HG02759 (cell line): ENCODE data around the gene TMEM255B.
"Not testable (repeated sequence)": the region's sequence is repeated elsewhere in the genome, so short reads cannot be mapped to it uniquely, and the experiment has no call there.

Source experiments
- ATAC-seq: cut with Tn5 transposase; IDR thresholded peaks from one replicate; pipeline ENCODE4 v1.9.1; 2021; ENCODE audit warnings: mild to moderate bottlenecking, moderate library complexity; ENCODE audit not compliant: unreplicated experiment

The TMEM255B gene

GRCh38 chr13:113784645-113785024 is 25.6 kb downstream of the TMEM255B start:
- ATAC-seq: no peak

DNA sequence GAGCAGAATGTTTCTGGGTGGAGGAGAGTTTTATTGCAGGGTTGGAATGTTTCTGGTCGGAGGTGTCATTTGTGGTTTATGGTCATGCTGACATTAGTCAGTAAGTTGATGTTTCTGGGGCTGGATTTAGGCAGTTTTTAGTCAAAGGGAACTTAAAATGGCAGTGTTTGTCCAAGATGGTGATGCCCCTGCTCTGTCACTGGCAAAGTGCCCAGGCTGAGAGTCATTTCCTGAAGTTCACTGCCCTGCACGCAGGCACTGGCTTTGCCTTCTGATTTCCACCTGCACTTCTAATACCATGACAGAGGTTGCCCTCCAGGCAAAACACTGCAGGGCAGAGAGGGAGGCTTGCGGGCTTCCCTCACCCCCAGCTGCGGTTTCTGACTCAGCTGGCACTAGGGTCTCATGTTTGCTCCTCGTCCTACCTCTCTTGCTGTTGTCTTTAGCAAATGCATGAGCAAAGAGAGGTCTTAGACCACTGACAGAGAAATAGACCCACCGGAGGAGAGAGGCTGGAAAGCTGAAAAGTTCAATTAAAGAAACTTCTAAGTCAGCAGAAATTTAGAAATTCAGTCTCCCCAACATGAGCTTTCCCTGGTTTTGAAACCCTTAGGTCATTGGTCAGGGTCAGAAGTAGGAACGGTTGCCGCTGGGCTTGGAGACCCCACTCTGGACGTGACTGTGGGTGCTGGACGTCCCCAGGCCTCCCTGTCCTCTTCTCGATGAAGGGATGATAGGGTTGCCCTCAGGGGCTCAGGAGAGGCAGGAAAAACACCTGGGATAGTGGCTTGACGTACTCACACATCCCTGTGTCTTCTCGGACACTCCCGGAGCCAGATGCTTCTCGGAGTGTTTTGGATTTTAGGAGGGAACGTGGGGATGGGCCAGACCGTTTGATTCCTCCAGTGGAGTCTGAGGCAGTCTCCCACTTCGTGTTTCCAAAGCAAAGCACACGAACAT is 26.3 kb downstream of the TMEM255B start:
- no peak for ATAC-seq

DNA sequence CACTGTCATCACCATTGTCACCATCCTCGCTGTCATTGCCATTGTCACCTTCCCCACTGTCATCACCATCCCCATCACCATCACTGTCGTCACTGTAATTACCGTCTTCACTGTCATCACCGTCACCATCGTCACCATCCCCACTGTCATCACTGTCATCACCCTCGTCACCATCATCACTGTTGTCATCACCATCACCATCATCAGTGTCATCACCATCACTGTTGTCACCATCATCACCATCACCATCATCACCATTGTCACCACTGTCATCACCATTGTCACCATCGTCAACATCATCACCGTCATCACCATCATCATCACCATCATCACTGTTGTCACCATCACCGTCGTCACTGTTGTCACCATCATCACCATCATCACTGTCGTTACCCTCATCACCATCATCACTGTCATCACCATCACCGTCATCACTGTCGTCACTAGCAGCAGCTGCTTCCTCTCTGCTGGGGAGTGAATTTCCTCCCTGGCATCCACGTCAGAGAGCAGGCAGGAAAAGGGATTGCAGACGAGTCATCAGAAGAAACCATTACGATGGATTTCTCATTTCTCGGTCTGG is 27.3 kb downstream of the TMEM255B start:
- ATAC-seq: no peak

GRCh38 chr13:113787694-113788093 is 28.7 kb downstream of the TMEM255B start:
- ATAC-seq: no peak

DNA sequence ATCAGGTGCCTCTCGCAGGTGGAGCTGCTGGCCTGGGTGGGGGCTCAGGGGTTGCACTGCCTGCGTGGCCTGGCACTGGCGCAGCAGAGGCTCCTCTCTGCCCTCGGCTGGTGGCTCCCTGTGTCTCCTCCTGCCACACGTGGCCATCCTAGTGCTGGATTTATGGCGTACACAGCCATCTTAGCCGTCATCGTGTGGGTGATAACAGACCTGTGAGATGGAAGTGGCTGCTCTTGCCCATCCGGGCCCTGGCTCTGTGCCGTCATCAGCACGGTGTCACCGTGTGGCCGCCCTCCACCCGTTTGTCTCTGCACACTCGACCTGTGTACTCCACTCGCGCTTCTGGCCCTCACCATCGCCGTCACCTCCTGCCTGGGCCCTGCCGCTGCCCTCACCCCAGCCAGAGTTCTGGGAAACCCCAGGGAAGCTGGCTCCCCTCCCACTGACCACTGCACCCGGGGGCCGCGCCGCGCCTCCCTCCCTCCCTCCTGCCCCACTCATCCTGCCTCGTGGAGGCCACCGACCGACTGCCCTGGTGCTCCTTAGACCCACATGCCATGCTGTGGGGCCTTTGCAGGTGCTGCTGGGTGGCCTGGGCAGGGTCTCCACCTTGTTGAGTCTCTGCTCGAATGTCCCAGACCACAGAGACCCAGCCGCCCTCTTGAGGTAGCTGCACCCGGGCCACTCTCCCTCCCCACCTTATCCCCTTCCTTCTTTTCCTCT is 29.5 kb downstream of the TMEM255B start:
- no peak for ATAC-seq

GRCh38 chr13:113789167-113789566 is 30.1 kb downstream of the TMEM255B start:
- ATAC-seq: no peak

GRCh38 chr13:113789931-113790330 is 30.9 kb downstream of the TMEM255B start:
- not testable (repeated sequence) for ATAC-seq

GRCh38 chr13:113791226-113791625 is 32.2 kb downstream of the TMEM255B start:
- ATAC-seq: no peak

DNA sequence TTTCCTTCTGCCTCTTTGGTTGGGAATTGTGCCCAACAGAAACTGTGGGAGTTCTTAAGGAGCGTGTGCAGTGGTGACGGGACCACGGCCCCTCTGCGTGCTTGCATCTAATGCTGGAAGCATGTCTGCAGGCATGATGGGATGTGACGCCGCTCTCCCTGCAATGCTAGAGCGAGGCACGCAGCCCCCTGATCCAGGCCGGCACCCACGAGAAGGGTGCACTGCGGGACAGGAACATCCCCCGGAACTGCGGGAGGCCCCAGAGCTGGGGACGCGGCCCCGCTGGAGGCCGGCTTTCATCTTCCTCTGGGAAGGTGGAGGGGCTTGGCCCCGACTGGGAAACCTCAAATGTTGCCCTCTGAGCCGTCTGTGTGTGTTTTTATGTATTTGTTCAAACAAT is 32.7 kb downstream of the TMEM255B start:
- no peak for ATAC-seq

- no peak for ATAC-seq
These were observed 33.3 kb downstream of the TMEM255B start for GRCh38 chr13:113792236-113792770.

DNA sequence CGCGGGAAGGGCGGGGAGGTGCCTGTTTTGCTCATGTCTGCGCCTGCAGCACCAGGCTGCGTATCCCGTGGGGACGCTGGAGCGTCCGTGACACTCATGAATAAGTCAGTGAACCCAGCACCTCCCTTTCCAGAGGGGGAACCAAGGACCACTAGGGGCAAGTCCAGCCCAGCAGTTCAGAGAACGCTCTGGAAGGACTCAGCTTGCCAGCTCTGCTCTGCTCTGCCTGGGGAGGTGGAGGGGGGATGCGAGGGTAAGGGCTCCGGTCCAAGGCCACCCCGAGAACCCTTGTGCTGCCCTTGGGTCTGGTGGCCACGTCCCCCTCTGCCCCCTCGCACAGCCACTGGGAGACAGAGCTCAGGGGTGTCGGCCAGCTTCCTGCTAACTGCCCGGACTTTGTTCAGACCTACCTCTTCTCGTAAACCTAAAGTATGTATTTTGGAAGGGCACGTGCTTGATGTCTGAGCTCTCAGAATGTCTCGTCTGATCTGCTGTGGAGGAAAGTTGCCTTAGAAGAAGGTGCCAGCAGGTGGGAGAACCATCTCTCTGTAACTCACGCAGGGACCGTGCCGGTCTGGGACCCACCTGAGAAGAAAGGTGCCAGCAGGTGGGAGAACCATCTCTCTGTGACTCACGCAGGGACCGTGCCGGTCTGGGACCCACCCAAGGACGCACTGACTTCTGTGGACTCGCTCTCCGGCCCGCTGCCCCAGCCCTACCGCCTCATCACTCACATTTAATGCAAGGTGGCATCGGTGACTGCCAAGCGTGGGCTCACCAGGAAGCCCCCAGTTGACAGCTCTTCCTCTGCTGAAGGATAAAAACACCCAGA is 34.1 kb downstream of the TMEM255B start:
- ATAC-seq: no peak

- no peak for ATAC-seq
These were observed 34.7 kb downstream of the TMEM255B start for GRCh38 chr13:113793718-113794085.

DNA sequence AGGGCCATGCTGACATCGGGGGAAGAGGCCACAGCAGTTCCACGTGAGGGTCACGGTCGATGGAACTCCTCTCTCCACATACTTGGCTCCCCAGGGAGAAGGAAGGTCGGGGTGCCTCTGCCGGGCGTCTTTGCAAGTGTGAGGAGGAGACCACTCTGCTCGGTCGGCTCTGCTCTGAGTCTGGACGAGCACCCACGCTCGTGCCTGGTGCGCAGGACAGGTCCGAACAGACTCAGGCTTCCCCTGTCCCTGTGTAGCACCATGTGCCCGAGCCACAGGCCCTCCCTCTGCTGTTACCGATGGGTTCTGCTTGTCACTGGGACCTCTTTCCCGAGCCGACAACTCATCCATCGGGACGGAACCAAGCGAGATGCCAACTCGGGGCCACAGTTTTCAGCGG is 35.1 kb downstream of the TMEM255B start:
- no peak for ATAC-seq

DNA sequence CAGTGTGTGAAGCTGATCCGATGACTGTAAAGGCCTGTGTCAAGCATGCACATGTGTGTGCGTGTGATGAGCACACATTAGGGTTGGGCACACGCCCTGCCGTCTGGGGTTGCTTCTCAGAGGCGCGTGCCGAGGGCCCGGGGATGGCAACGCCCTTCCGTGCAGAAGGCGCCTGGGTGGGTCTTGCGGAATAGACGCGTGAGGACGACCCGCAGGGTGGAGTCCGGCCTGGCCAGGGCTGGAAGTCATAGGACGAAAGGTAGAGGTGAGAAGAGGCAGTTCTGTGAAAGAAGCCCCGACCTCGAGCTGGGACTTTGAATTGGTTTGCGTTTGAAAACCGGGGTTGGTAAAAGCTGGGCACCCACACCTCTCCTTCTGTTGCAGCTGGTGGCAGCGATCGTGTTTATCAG is 35.7 kb downstream of the TMEM255B start:
- ATAC-seq: no peak

DNA sequence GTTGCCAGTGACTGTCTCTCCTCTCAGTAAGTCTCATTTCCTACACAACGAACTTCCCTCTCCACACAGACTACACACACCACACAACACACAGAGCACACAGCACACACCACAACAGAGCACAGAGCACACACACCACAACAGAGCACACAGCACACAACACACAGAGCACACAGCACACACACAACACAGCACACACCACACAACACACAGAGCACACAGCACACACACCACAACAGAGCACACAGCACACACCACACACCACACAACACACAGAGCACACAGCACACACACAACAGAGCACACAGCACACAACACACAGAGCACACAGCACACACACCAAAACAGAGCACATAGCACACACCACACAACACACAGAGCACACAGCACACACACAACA is 36.3 kb downstream of the TMEM255B start:
- not testable (repeated sequence) for ATAC-seq

GRCh38 chr13:113796211-113796963 is 37.4 kb downstream of the TMEM255B start:
- ATAC-seq: no peak

DNA sequence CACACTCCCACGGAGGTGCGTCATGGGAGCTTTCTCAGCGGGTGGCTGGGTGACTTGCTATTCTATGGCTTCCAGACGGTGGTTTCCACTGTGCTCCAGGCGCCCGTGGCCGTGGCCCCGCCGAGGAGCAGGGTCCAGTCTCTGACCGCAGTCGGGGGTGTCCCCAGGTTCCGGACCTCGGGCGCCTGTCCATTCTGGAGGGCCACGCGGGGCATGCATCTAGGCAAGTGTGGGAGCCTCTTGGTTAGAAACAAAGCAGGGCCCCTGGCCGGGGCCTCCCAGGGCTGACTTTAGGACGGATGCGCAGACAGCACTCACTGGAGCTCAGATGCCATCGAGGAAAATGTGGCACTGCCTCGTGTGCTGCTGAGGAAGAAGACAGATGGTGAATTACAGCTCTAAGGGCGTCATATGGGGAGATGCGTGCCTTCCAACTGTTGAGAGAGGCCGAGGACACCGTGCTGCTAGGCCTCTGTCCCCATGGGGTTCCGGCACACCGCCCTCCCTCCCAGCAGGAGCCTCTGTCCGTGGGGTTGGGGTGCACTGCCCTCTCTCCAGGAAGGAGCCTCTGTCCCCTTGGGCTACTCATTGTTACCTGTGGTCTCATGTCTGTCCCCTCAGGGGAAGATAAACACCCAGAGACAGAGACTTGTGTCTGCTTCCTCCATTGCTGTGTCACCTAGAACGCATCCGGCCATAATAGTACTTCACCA is 38.1 kb downstream of the TMEM255B start:
- no peak for ATAC-seq

DNA sequence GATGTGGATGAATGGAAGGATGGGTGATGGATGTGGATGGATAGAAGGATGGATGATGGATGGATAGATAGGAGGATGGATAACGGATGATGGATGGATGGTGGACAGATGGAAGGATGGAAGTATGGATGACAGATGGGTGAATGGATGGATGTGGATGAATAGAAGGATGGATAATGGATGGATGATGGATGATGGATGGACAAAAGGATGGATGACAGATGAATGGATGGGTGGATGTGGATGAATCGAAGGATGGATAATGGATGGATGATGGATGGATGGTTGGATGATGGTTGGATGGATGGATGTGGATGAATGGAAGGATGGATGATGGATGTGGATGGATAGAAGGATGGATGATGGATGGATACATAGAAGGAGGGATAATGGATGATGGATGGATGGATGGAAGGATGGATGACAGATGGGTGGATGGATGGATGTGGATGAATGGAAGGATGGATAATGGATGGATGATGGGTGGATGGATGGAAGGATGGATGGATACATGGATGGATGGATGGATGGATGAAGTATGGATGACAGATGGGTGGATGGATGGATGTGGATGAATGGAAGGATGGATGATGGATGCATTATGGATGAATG is 39.3 kb downstream of the TMEM255B start:
- ATAC-seq: no peak

GRCh38 chr13:113800576-113800926 is 41.5 kb downstream of the TMEM255B start:
- ATAC-seq: no peak
